ENCODE results near the gene WDR45.

DNA sequence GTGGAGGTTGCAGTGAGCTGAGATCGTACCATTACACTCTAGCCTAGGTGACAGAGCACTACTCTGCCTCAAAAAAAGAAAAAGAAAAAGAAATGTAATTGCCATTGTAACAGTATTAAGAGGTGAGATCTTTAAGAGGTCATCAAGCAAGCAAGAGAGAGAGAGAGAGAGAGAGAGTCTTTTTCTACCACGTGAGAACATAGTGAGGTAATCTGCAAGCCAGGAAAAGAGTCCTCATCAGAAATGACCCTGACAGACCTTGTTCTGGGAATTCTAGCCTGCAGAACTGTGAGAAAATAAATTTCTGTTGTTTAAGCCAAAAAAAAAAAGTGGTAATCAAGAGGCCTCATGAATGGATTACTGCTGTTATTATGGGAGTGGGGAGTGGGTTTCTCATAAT is 29.0 kb upstream of the WDR45 start:
- TF ChIP-seq GATA3 (IDR thresholded peaks at IDR 0.05; ENCODE audit: low read depth, low read length) = no peak
- no peak for TF ChIP-seq GATA2 (IDR thresholded peaks at IDR 0.05; ENCODE audit: low read depth, low read length)

Data from SH-SY5Y (cell line).